DMS114 treated with DMSO at 0.1 percent for 48 hours (cell line): ENCODE measurements around the gene UGT2B11.
"Not testable (repeated sequence)": the region's sequence is repeated elsewhere in the genome, so short reads cannot be mapped to it uniquely, and the experiment has no call there.

Experiments used
- DNase-seq: peaks from one replicate; lab custom pipeline; 2025; ENCODE audit not compliant: unreplicated experiment; lab: John Stamatoyannopoulos, UW

UGT2B11 gene

GRCh38 chr4:69170233-69171134 lies 44.1 kb downstream of the UGT2B11 start:
- peak; percentile 28 for DNase-seq

- not testable (repeated sequence) for DNase-seq
These were observed 45.4 kb downstream of the UGT2B11 start for GRCh38 chr4:69169171-69169570.

- no peak for DNase-seq
These were observed 47.2 kb downstream of the UGT2B11 start for GRCh38 chr4:69167300-69167699.

GRCh38 chr4:69166376-69166775 lies 48.2 kb downstream of the UGT2B11 start:
- DNase-seq: not testable (repeated sequence)

- not testable (repeated sequence) for DNase-seq
These were observed 48.8 kb downstream of the UGT2B11 start for GRCh38 chr4:69165707-69166106.

GRCh38 chr4:69156913-69157312 lies 57.6 kb downstream of the UGT2B11 start:
- no peak for DNase-seq

- DNase-seq: no peak
These were observed 60.5 kb downstream of the UGT2B11 start for GRCh38 chr4:69154021-69154420.
